Neural cell (in vitro differentiated cells): ENCODE data around the gene AHRR. TPM values are rescaled to one million over a fixed set of nuclear protein-coding genes. Genes with fewer than 3 reads are reported as not detected.

Experiments
- H2AFZ ChIP-seq: fragments of 200-600, 300-800 bp; sonication (generic), shearing (Covaris generic); 2 replicates; pipeline ENCODE4 v1.6.0; 2014; ENCODE audit warnings: low read depth, mild to moderate bottlenecking, antibody characterized with exemption, low read length, moderate library complexity
- H3F3A ChIP-seq: fragments of 200-600 bp; shearing (Covaris generic); 2 replicates; pipeline ENCODE4 v1.6.1; 2016; ENCODE audit warnings: mild to moderate bottlenecking, moderate library complexity, mixed read lengths, antibody characterized with exemption, low read length; ENCODE audit not compliant: insufficient read depth, poor library complexity, severe bottlenecking
- H3K27ac ChIP-seq: fragments of 200-600, 300-800 bp; sonication (generic), shearing (Covaris generic); 2 replicates; pipeline ENCODE4 v1.5.1; 2014; ENCODE audit warnings: mild to moderate bottlenecking, low read length, moderate library complexity
- H3K27me3 ChIP-seq: fragments of 300-800, 200-600 bp; sonication (generic), shearing (Covaris generic); 2 replicates; pipeline ENCODE4 v1.6.0; 2014; ENCODE audit warnings: mild to moderate bottlenecking, low read depth, low read length, moderate library complexity; ENCODE audit not compliant: insufficient read depth
- H3K36me3 ChIP-seq: fragments of 300-800, 200-600 bp; sonication (generic), shearing (Covaris generic); 2 replicates; pipeline ENCODE4 v1.5.1; 2014; ENCODE audit warnings: mild to moderate bottlenecking, antibody characterized with exemption, low read length, moderate library complexity; ENCODE audit not compliant: insufficient read depth
- H3K4me2 ChIP-seq: fragments of 300-800, 200-600 bp; sonication (generic), shearing (Covaris generic); 2 replicates; pipeline ENCODE4 v1.6.0; 2014; ENCODE audit warnings: mild to moderate bottlenecking, low read length
- H3K4me3 ChIP-seq: fragments of 300-800, 200-600 bp; sonication (generic), shearing (Covaris generic); 2 replicates; pipeline ENCODE4 v1.5.1; 2014; ENCODE audit warnings: mild to moderate bottlenecking, low read length, moderate library complexity
- H3K79me2 ChIP-seq: fragments of 200-600 bp; shearing (Covaris generic); replicated peaks from 2 replicates; pipeline ENCODE4 v1.6.0; 2014; ENCODE audit warnings: mild to moderate bottlenecking, low read length, moderate library complexity; ENCODE audit not compliant: insufficient read depth
- H3K9ac ChIP-seq: fragments of 300-800, 200-600 bp; sonication (generic), shearing (Covaris generic); 2 replicates; pipeline ENCODE4 v1.6.1; 2016; ENCODE audit warnings: mild to moderate bottlenecking, low read length, mixed read lengths
- H3K9me2 ChIP-seq: fragments of 200-600 bp; shearing (Covaris generic); 2 replicates; pipeline ENCODE4 v1.6.1; 2016; ENCODE audit warnings: mild to moderate bottlenecking, low read length, mixed read lengths; ENCODE audit not compliant: insufficient read depth
- H3K9me3 ChIP-seq: fragments of 200-600, 300-800 bp; sonication (generic), shearing (Covaris generic); 2 replicates; pipeline ENCODE4 v1.6.1; 2016; ENCODE audit warnings: mild to moderate bottlenecking, mixed run types, low read length, moderate library complexity, mixed read lengths
- H4K20me1 ChIP-seq: fragments of 200-600 bp; shearing (Covaris generic); 2 replicates; pipeline ENCODE4 v1.6.1; 2016; ENCODE audit warnings: mild to moderate bottlenecking, mixed run types; ENCODE audit not compliant: insufficient read depth
- CTCF ChIP-seq: fragments of 450-650 bp; IDR thresholded peaks from 2 replicates; pipeline ENCODE4 v1.5.1; 2014; ENCODE audit warnings: antibody characterized with exemption, mild to moderate bottlenecking, moderate library complexity; ENCODE audit not compliant: poor library complexity, severe bottlenecking
- EP300 ChIP-seq: fragments of 450-650 bp; conservative IDR thresholded peaks from 2 replicates; pipeline ENCODE4 v1.6.1; 2014; ENCODE audit warnings: antibody characterized with exemption, mild to moderate bottlenecking, moderate library complexity; ENCODE audit not compliant: poor library complexity, severe bottlenecking
- EZH2 ChIP-seq: fragments of 200-600, 300-800 bp; shearing (Covaris generic), sonication (generic); IDR thresholded peaks from 2 replicates; pipeline ENCODE4 v1.6.1; 2014; ENCODE audit warnings: antibody characterized with exemption, low read length, borderline replicate concordance, mild to moderate bottlenecking; ENCODE audit not compliant: insufficient read depth, poor library complexity, severe bottlenecking
- MXI1 ChIP-seq: fragments of 450-650 bp; conservative IDR thresholded peaks from 2 replicates; pipeline ENCODE4 v1.6.1; 2014; ENCODE audit warnings: antibody characterized with exemption, mild to moderate bottlenecking; ENCODE audit not compliant: poor library complexity, severe bottlenecking
- POLR2AphosphoS5 ChIP-seq: IDR thresholded peaks from 2 replicates; pipeline ENCODE4 v1.6.1; 2012
- RAD21 ChIP-seq: fragments of 450-650 bp; conservative IDR thresholded peaks from 2 replicates; pipeline ENCODE4 v1.6.1; 2014; ENCODE audit warnings: antibody characterized with exemption, mild to moderate bottlenecking, moderate library complexity
- SMC3 ChIP-seq: fragments of 450-650 bp; conservative IDR thresholded peaks from 2 replicates; pipeline ENCODE4 v1.6.1; 2014; ENCODE audit warnings: antibody characterized with exemption, mild to moderate bottlenecking, moderate library complexity; ENCODE audit not compliant: poor library complexity
- TAF1 ChIP-seq: IDR thresholded peaks from 2 replicates; pipeline ENCODE4 v1.6.1; 2012; ENCODE audit warnings: low read depth
- polyA plus RNA-seq: library from polyadenylated mRNA; depleted of rRNA; stranded (reverse); fragments of >200 nt; gene quantifications from 2 replicates; pipeline ENCODE4 v1.2.3, GENCODE V29; 2014
- TF ChIP-seq, protein P1 (sequence below): IDR thresholded peaks from 2 replicates; pipeline ENCODE4 v1.6.1; 2012; ENCODE audit warnings: borderline replicate concordance

The AHRR gene
- polyA plus RNA-seq, 1 donor from 2014 or later: 0.26 TPM

DNA sequence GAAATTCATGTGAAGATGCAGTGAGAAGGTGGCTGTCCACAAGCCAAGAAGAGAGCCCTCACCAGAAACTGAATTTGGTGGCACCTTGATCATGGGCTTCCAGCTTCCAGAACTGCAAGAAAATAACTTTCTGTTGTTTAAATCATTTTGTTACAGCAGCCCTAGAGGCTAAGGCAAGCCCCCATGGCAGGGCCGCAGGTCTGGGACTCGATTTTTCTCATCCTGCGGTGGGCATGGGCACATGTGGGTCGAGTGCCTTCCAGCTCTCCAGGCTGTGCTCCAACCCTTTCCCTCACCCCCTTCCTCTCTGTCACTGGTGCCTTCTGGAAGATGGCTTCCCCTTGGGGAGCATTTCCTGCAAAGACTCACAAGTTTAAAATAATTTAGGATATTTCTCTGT, 40.7 kb downstream of the AHRR start:
- no peak overlapping the region for H3K9ac ChIP-seq
- TF ChIP-seq RAD21: no peak
- TF ChIP-seq MXI1: no peak
- TF ChIP-seq CTCF: no peak
- no peak for TF ChIP-seq EZH2
- no peak for TF ChIP-seq SMC3
- TF ChIP-seq, protein P1, sequence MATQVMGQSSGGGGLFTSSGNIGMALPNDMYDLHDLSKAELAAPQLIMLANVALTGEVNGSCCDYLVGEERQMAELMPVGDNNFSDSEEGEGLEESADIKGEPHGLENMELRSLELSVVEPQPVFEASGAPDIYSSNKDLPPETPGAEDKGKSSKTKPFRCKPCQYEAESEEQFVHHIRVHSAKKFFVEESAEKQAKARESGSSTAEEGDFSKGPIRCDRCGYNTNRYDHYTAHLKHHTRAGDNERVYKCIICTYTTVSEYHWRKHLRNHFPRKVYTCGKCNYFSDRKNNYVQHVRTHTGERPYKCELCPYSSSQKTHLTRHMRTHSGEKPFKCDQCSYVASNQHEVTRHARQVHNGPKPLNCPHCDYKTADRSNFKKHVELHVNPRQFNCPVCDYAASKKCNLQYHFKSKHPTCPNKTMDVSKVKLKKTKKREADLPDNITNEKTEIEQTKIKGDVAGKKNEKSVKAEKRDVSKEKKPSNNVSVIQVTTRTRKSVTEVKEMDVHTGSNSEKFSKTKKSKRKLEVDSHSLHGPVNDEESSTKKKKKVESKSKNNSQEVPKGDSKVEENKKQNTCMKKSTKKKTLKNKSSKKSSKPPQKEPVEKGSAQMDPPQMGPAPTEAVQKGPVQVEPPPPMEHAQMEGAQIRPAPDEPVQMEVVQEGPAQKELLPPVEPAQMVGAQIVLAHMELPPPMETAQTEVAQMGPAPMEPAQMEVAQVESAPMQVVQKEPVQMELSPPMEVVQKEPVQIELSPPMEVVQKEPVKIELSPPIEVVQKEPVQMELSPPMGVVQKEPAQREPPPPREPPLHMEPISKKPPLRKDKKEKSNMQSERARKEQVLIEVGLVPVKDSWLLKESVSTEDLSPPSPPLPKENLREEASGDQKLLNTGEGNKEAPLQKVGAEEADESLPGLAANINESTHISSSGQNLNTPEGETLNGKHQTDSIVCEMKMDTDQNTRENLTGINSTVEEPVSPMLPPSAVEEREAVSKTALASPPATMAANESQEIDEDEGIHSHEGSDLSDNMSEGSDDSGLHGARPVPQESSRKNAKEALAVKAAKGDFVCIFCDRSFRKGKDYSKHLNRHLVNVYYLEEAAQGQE: no peak
- TF ChIP-seq POLR2AphosphoS5: no peak
- no peak for TF ChIP-seq TAF1
- no peak for TF ChIP-seq EP300
- no peaks in the 10 kb centered on the region for H3K9me2 ChIP-seq
- no peak overlapping the region for H3K4me3 ChIP-seq
- no peaks in the 10 kb centered on the region for H3K27me3 ChIP-seq
- no peaks in the 10 kb centered on the region for H3K79me2 ChIP-seq
- H2AFZ ChIP-seq: no peak overlapping the region
- H3K36me3 ChIP-seq: no peaks in the 10 kb centered on the region
- no peaks in the 10 kb centered on the region for H3K9me3 ChIP-seq
- H3F3A ChIP-seq: no peaks in the 10 kb centered on the region
- no peak overlapping the region for H3K27ac ChIP-seq
- no peak overlapping the region for H3K4me2 ChIP-seq
- H4K20me1 ChIP-seq: no peaks in the 10 kb centered on the region

DNA sequence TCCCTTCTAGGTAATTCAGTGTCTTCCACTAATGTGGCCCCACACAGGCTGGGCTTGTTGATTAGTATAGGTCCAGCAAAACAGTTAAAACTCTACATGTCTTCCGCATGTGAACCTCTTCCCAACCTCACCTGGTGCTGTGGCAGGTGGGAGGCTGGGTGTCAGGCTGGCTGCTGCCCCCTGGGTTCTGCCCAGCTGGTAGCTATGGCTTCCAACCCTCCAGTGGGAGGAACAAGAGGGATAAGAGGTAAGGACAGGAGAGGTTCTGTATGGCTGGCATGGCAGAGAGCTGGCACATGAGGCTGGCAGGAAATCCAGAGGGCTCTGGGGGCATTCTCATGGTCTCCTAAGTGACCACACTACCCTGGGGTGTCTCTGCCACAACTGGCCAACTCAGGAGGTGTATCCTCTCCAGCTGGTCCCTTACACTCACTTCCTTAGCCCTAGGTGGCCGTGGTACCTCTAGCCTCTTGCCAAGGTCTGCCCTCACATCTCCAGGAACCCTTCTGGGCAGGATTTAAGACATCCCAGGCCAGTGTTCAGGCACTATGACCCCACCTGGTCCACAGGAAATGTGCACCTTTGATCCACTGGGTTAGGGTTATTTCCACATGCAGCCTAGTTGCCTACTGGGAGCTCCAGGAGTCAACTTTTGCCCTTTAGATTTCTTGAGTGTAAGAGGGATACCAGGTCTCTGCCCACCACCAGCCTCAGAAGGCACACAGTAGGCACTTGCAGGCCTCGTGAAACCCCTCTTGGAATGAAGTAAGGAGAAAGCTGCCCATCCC, 41.7 kb downstream of the AHRR start:
- no peak overlapping the region for H2AFZ ChIP-seq
- H3K79me2 ChIP-seq: no peaks in the 10 kb centered on the region
- H3K9ac ChIP-seq: no peak overlapping the region
- no peaks in the 10 kb centered on the region for H3K27me3 ChIP-seq
- H3K9me2 ChIP-seq: no peaks in the 10 kb centered on the region
- TF ChIP-seq SMC3 (no peak), TAF1 (no peak), CTCF (no peak), EZH2 (no peak), POLR2AphosphoS5 (no peak), EP300 (no peak), MXI1 (no peak), RAD21 (no peak)
- TF ChIP-seq, protein P1: no peak
- H4K20me1 ChIP-seq: no peaks in the 10 kb centered on the region
- no peak overlapping the region for H3K4me3 ChIP-seq
- H3K36me3 ChIP-seq: no peaks in the 10 kb centered on the region
- H3K4me2 ChIP-seq: no peak overlapping the region
- H3K9me3 ChIP-seq: no peaks in the 10 kb centered on the region
- H3K27ac ChIP-seq: no peak overlapping the region
- no peaks in the 10 kb centered on the region for H3F3A ChIP-seq
